ENCODE measurements around the gene GRID2. TPM values are rescaled to one million over a fixed set of nuclear protein-coding genes. Genes with fewer than 3 reads are reported as not detected.

The GRID2 gene
- total and polyA plus RNA-seq, 2 of the 13 experiments (the other 11 are each of a cell fraction or from before 2014, with no cell fraction given), result not detected

DNA sequence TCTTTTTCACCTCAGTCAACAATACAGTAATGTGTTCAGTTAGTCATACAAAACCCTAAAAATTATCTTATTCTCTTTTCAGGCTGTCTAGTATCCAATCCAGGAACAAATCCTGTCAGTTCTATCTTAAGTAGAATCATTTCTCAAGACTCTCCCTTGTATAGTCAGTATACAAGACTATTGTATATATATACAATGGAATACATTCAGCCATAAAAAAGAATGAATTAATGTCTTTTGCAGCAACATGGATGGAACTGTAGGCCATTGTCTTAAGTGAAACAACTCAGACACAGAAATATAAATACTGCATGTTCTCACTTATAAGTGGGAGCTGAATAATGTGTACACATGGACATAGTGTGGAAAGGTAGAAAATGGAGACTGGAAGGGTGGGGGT lies 1023.6 kb downstream of the GRID2 start:
- in situ Hi-C loops (cut with HindIII; ENCODE audit: extremely low pct_ligation_motif_present, low pct_unique_long_range_greater_than_20kb), result no loop called here
- Histone ChIP-seq H3K9me3 (ENCODE audit: low read length) (no peaks in the 10 kb centered on the region), H2AFZ (ENCODE audit: low read length) (no peak overlapping the region), H3K4me2 (ENCODE audit: low read depth, low read length) (no peak overlapping the region), H3K27ac (ENCODE audit: extremely low read length, insufficient read depth, low read length) (no peak overlapping the region), H3K4me3 (replicated peaks in 1 of 3; ENCODE audit: insufficient read depth in 1 of 3, low read depth in 2 of 3, low read length in 3 of 3) (no peak overlapping the region), H3K4me1 (ENCODE audit: insufficient read depth, low read length) (no peaks in the 10 kb centered on the region), H3K9ac (ENCODE audit: insufficient read depth, low read depth, low read length) (no peak overlapping the region), H3K36me3 (replicated peaks in 1 of 2; ENCODE audit: control insufficient read depth in 1 of 2, insufficient read depth in 2 of 2, low read length in 2 of 2) (no peaks in the 10 kb centered on the region), H3K27me3 (ENCODE audit: control insufficient read depth in 1 of 2, insufficient read depth in 2 of 2, low read length in 2 of 2) (no peaks in the 10 kb centered on the region), H3K79me2 (ENCODE audit: insufficient read depth, low read length) (no peaks in the 10 kb centered on the region), H4K20me1 (ENCODE audit: insufficient read depth, low read length) (no peaks in the 10 kb centered on the region)
- DNase-seq (ENCODE audit: low spot score), result no peak
- CTCF ChIA-PET (ENCODE audit: low intra/inter-chr PET ratio, low total read pairs), result no interaction called here
- no TSS peak for BruUV-seq (replicated peaks)
- ATAC-seq, result no peak
- POLR2A ChIA-PET, result no interaction called here
- intact Hi-C loops (cut with micrococcal nuclease; ENCODE audit: unreplicated experiment), result no loop called here
- TF ChIP-seq CAMTA2 (CRISPR knock-in tag; IDR thresholded peaks at IDR 0.05; ENCODE audit: borderline replicate concordance) (no peak), ZNF670 (CRISPR knock-in tag; IDR thresholded peaks at IDR 0.05; ENCODE audit: borderline replicate concordance) (no peak), ZNF607 (CRISPR knock-in tag; IDR thresholded peaks at IDR 0.05; ENCODE audit: borderline replicate concordance) (no peak), ARID2 (CRISPR knock-in tag; IDR thresholded peaks at IDR 0.05; ENCODE audit: borderline replicate concordance) (no peak), ZNF780A (CRISPR knock-in tag; IDR thresholded peaks at IDR 0.05) (no peak), MTF1 (CRISPR knock-in tag; IDR thresholded peaks at IDR 0.05) (no peak), NR2F2 (IDR thresholded peaks at IDR 0.05; ENCODE audit: borderline replicate concordance, low read depth) (no peak)
- TF ChIP-seq, protein P1, sequence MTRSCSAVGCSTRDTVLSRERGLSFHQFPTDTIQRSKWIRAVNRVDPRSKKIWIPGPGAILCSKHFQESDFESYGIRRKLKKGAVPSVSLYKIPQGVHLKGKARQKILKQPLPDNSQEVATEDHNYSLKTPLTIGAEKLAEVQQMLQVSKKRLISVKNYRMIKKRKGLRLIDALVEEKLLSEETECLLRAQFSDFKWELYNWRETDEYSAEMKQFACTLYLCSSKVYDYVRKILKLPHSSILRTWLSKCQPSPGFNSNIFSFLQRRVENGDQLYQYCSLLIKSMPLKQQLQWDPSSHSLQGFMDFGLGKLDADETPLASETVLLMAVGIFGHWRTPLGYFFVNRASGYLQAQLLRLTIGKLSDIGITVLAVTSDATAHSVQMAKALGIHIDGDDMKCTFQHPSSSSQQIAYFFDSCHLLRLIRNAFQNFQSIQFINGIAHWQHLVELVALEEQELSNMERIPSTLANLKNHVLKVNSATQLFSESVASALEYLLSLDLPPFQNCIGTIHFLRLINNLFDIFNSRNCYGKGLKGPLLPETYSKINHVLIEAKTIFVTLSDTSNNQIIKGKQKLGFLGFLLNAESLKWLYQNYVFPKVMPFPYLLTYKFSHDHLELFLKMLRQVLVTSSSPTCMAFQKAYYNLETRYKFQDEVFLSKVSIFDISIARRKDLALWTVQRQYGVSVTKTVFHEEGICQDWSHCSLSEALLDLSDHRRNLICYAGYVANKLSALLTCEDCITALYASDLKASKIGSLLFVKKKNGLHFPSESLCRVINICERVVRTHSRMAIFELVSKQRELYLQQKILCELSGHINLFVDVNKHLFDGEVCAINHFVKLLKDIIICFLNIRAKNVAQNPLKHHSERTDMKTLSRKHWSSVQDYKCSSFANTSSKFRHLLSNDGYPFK (CRISPR knock-in tag; IDR thresholded peaks at IDR 0.05; ENCODE audit: borderline replicate concordance), result no peak
- TF ChIP-seq, protein P2, sequence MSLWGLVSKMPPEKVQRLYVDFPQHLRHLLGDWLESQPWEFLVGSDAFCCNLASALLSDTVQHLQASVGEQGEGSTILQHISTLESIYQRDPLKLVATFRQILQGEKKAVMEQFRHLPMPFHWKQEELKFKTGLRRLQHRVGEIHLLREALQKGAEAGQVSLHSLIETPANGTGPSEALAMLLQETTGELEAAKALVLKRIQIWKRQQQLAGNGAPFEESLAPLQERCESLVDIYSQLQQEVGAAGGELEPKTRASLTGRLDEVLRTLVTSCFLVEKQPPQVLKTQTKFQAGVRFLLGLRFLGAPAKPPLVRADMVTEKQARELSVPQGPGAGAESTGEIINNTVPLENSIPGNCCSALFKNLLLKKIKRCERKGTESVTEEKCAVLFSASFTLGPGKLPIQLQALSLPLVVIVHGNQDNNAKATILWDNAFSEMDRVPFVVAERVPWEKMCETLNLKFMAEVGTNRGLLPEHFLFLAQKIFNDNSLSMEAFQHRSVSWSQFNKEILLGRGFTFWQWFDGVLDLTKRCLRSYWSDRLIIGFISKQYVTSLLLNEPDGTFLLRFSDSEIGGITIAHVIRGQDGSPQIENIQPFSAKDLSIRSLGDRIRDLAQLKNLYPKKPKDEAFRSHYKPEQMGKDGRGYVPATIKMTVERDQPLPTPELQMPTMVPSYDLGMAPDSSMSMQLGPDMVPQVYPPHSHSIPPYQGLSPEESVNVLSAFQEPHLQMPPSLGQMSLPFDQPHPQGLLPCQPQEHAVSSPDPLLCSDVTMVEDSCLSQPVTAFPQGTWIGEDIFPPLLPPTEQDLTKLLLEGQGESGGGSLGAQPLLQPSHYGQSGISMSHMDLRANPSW (CRISPR knock-in tag; IDR thresholded peaks at IDR 0.05; ENCODE audit: borderline replicate concordance), result no peak
- TF ChIP-seq, protein P3, sequence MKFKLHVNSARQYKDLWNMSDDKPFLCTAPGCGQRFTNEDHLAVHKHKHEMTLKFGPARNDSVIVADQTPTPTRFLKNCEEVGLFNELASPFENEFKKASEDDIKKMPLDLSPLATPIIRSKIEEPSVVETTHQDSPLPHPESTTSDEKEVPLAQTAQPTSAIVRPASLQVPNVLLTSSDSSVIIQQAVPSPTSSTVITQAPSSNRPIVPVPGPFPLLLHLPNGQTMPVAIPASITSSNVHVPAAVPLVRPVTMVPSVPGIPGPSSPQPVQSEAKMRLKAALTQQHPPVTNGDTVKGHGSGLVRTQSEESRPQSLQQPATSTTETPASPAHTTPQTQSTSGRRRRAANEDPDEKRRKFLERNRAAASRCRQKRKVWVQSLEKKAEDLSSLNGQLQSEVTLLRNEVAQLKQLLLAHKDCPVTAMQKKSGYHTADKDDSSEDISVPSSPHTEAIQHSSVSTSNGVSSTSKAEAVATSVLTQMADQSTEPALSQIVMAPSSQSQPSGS (CRISPR knock-in tag; IDR thresholded peaks at IDR 0.05), result no peak
- TF ChIP-seq, protein P4, sequence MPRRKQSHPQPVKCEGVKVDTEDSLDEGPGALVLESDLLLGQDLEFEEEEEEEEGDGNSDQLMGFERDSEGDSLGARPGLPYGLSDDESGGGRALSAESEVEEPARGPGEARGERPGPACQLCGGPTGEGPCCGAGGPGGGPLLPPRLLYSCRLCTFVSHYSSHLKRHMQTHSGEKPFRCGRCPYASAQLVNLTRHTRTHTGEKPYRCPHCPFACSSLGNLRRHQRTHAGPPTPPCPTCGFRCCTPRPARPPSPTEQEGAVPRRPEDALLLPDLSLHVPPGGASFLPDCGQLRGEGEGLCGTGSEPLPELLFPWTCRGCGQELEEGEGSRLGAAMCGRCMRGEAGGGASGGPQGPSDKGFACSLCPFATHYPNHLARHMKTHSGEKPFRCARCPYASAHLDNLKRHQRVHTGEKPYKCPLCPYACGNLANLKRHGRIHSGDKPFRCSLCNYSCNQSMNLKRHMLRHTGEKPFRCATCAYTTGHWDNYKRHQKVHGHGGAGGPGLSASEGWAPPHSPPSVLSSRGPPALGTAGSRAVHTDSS (CRISPR knock-in tag; conservative IDR thresholded peaks at IDR 0.05), result no peak
- TF ChIP-seq, protein P5, sequence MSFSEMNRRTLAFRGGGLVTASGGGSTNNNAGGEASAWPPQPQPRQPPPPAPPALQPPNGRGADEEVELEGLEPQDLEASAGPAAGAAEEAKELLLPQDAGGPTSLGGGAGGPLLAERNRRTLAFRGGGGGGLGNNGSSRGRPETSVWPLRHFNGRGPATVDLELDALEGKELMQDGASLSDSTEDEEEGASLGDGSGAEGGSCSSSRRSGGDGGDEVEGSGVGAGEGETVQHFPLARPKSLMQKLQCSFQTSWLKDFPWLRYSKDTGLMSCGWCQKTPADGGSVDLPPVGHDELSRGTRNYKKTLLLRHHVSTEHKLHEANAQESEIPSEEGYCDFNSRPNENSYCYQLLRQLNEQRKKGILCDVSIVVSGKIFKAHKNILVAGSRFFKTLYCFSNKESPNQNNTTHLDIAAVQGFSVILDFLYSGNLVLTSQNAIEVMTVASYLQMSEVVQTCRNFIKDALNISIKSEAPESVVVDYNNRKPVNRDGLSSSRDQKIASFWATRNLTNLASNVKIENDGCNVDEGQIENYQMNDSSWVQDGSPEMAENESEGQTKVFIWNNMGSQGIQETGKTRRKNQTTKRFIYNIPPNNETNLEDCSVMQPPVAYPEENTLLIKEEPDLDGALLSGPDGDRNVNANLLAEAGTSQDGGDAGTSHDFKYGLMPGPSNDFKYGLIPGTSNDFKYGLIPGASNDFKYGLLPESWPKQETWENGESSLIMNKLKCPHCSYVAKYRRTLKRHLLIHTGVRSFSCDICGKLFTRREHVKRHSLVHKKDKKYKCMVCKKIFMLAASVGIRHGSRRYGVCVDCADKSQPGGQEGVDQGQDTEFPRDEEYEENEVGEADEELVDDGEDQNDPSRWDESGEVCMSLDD (CRISPR knock-in tag; IDR thresholded peaks at IDR 0.05; ENCODE audit: borderline replicate concordance), result no peak
- no peak for FAIRE-seq

Data from HepG2 (cell line).